BE2C (cell line): ENCODE measurements around the gene TIMM17A.

ENCODE experiments used
- DNase-seq: peaks from one replicate; pipeline ENCODE4 v3.0.0-alpha.2; 2020
- H3K27me3 ChIP-seq: fragments of 250-450 bp; sonication (Bioruptor Pico); 2 replicates; pipeline ENCODE4 v1.5.1; 2020; ENCODE audit warnings: mild to moderate bottlenecking
- H3K36me3 ChIP-seq: fragments of 250-450 bp; sonication (Bioruptor Pico); 2 replicates; pipeline ENCODE4 v1.5.1; 2020; ENCODE audit warnings: mild to moderate bottlenecking
- H3K4me1 ChIP-seq: fragments of 250-450 bp; sonication (Bioruptor Pico); 2 replicates; pipeline ENCODE4 v1.5.1; 2020
- H3K4me3 ChIP-seq: 2 replicates; pipeline ENCODE4 v1.5.1; 2011; ENCODE audit warnings: low read depth, low read length
- H3K9me3 ChIP-seq: fragments of 250-450 bp; sonication (Bioruptor Pico); 2 replicates; pipeline ENCODE4 v1.5.1; 2020
- TF ChIP-seq, protein P1 (sequence below): IDR thresholded peaks from 2 replicates; pipeline ENCODE4 v1.5.1; 2012; ENCODE audit warnings: mild to moderate bottlenecking, low read depth, low read length

The TIMM17A gene

GRCh38 chr1:202007304-202007703 is 52.0 kb downstream of the TIMM17A start:
- peaks cover 27% of the 10 kb centered on the region for H3K36me3 ChIP-seq
- no peaks in the 10 kb centered on the region for H3K9me3 ChIP-seq
- TF ChIP-seq, protein P1, sequence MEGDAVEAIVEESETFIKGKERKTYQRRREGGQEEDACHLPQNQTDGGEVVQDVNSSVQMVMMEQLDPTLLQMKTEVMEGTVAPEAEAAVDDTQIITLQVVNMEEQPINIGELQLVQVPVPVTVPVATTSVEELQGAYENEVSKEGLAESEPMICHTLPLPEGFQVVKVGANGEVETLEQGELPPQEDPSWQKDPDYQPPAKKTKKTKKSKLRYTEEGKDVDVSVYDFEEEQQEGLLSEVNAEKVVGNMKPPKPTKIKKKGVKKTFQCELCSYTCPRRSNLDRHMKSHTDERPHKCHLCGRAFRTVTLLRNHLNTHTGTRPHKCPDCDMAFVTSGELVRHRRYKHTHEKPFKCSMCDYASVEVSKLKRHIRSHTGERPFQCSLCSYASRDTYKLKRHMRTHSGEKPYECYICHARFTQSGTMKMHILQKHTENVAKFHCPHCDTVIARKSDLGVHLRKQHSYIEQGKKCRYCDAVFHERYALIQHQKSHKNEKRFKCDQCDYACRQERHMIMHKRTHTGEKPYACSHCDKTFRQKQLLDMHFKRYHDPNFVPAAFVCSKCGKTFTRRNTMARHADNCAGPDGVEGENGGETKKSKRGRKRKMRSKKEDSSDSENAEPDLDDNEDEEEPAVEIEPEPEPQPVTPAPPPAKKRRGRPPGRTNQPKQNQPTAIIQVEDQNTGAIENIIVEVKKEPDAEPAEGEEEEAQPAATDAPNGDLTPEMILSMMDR: no peak
- no peaks in the 10 kb centered on the region for H3K27me3 ChIP-seq
- H3K4me1 ChIP-seq: no peaks in the 10 kb centered on the region; the same call in 1 of the 2 replicates
- H3K4me3 ChIP-seq: no peak overlapping the region
- DNase-seq: no peak

DNA sequence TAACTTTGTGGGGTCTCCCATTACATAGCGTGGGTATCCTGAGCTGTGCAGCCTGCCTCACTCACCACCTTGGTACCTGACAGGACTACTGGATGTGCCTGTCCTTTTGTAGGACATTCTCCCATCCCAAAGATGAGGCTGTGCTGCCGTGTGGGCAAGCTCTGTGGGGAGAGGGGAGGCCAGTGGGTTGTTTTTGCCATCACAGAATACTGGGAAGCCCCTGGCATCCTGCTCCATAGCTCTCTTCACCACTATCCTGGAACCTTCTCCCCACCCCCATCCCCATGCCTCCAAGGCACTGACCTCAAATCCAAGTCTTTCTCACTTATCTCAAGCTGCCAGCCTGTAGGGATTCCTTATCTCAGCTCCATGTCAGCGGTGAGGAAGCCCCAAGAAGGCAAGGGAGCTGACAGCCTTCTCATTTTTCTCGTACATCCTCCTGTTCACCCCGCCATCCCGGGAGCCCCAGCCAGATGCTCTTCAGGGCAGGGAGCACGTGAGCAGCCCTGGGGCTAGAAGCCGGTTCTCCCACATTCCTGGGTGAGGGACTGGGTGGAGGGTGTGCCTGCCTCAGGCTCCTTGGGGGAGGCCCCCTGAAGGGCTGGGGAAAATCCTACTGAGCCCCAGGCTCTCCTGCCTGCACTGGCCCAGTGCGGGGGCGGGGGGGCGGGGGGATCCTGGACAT is 52.6 kb downstream of the TIMM17A start:
- TF ChIP-seq, protein P1: no peak
- DNase-seq: no peak
- Histone ChIP-seq H3K27me3 (no peaks in the 10 kb centered on the region), H3K4me3 (no peak overlapping the region), H3K36me3 (peaks cover 27% of the 10 kb centered on the region), H3K9me3 (no peaks in the 10 kb centered on the region), H3K4me1 (no peaks in the 10 kb centered on the region; the same call in 1 of the 2 replicates)

- H3K4me1 ChIP-seq: no peaks in the 10 kb centered on the region; the same call in 1 of the 2 replicates
- DNase-seq: peak; percentile 82
- peaks cover 14% of the 10 kb centered on the region for H3K36me3 ChIP-seq
- TF ChIP-seq, protein P1: peak; percentile 92
- no peak overlapping the region for H3K4me3 ChIP-seq
- no peaks in the 10 kb centered on the region for H3K9me3 ChIP-seq
- no peaks in the 10 kb centered on the region for H3K27me3 ChIP-seq
Observed at GRCh38 chr1:202009326-202010179, 54.2 kb downstream of the TIMM17A start.

DNA sequence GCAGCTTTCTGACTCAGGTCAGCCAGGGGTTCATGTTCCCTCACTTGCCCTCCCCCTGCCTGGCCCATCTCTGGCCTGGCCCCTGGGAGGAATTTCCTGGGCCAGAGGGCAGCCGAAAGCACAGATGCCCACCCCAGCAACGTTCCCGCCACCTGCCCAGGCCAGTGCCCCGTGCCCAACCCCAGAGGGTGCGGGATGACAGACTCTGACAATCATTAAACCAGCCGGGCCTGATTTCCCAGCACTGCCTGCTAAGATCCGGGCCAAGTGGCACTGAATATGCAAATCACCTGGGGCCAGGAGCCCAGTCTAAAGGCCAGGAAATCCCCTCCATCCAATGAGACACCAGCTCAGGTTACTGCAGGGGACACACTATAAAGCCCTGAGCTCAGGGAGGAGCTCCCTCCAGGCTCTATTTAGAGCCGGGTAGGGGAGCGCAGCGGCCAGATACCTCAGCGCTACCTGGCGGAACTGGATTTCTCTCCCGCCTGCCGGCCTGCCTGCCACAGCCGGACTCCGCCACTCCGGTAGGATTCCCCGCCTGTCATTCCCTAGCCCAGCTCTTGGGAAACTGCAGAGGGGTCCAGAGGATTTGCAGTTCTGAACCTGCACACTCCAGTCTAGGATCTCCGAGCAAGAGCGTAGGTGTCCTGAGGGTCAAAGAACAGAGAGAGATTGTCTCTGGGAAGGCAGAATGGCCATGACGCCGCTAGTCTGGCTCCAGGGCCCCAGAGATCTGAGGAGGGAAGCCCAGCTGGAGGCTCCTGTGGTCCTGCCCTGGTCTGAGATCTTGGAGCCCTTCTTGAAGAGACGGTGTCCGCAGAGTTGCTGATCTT is 55.1 kb downstream of the TIMM17A start, which contains the start of gene ELF3:
Gene ELF3, plus strand, starts transcription at position 408 of the 836 bp plus-strand sequence. CDS start 550 bp downstream, outside the sequence.
- Histone ChIP-seq H3K9me3 (no peaks in the 10 kb centered on the region), H3K4me3 (no peak within 1 kb of the TSS), H3K4me1 (no peaks in the 10 kb centered on the region; the same call in 1 of the 2 replicates), H3K36me3 (peaks cover 8% of the 10 kb centered on the region; the same call in 1 of the 2 replicates), H3K27me3 (no peaks in the 10 kb centered on the region)
- TF ChIP-seq, protein P1: no peak
- no peak for DNase-seq

- Histone ChIP-seq H3K4me3 (no peak overlapping the region), H3K27me3 (no peaks in the 10 kb centered on the region), H3K4me1 (no peaks in the 10 kb centered on the region; the same call in 1 of the 2 replicates), H3K9me3 (no peaks in the 10 kb centered on the region), H3K36me3 (no peaks in the 10 kb centered on the region)
- TF ChIP-seq, protein P1: no peak
- no peak for DNase-seq
Observed at GRCh38 chr1:202011994-202012393, 56.7 kb downstream of the TIMM17A start.
